Stimulated activated CD8-positive, alpha-beta memory T cell treated with anti-CD3 and anti-CD28 coated beads, Interleukin-15, amount 100 ng/mL, for 1 hour (primary cell): ENCODE measurements around the gene SLC25A23.

Experiments used
- DNase-seq: peaks from one replicate; pipeline ENCODE4 v3.0.0-alpha.2; 2020; ENCODE audit warnings: low read depth

SLC25A23 gene

DNA sequence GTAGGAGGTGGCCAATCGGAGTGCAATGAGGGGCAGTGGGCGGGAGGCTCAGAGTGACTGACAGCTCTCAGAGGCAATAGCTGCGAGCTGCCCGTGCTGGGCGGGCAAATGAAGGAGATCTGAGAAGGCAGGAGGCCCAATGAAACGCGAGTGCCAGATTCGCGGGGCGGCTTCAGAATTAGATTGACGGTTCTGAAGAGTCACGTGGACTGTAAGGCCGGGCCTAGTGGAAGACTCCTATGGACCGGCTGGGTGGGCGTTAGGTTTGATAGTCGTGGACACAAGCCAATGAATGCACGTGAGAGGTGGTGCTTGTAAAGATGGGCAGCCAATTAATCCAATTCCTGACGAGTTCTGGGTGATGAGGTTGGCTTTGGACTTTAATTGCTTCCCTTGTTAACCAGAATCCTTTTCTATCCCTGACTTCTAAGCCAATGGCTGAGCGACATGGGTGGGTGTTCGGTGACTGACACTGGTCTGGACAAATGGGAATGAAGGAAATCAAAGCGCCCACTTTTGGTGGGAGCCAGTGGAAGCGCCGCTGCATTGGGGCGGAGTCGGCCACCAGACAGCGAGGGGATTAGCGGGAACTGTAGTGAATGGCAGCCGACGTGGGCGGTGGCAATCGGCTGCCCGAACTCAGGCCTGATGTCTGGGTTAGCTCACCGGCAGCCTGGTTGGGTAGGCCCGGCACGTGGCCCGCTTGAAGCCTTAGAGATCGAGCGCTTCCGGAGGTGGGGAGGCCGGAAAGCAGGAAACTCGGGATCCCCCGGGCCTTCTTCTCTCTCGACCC lies 34.5 kb downstream of the SLC25A23 start:
- peak; percentile 98 for DNase-seq

DNA sequence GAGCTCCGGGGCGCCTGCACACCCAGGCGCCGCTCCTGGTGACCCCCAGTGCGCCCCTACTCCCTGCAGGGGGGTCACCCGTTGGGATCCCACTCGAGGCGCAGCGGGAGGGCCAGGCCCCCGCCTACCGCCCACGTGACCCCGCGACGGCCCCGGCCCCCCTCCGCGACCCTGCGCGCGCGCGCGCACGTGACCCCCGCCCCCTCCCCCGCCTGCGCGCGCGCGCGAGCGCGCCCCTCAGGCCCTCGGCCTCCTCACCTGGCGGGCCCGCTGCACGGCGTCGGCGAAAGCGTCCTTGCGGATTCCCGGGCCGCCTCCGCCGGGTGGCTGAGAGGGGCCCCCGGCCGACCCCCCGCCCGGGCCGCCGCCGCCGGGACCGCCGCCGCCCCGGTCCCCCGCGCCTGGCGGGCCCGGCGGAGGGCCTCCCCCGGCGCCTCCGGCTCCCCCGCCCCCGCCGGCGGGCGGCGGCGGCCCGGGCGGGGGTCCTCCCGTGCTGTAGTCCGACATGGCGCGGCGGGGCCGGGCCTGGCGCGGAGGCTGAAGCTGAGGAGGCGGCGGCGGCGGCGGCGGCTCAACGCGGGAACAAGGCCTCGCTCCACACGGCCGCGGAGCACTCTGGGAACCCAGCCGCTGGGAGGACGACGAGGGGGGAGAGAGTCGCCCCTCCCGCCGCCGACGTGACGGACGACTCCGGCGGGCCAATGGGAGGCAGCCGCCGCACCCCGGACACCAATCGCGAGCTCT lies 35.2 kb downstream of the SLC25A23 start, which contains the start of gene KHSRP:
Gene KHSRP, minus strand, starts transcription at position 617 of the 744 bp plus-strand sequence. Its CDS starts 110 bp downstream, at position 507.
- DNase-seq: no peak

DNA sequence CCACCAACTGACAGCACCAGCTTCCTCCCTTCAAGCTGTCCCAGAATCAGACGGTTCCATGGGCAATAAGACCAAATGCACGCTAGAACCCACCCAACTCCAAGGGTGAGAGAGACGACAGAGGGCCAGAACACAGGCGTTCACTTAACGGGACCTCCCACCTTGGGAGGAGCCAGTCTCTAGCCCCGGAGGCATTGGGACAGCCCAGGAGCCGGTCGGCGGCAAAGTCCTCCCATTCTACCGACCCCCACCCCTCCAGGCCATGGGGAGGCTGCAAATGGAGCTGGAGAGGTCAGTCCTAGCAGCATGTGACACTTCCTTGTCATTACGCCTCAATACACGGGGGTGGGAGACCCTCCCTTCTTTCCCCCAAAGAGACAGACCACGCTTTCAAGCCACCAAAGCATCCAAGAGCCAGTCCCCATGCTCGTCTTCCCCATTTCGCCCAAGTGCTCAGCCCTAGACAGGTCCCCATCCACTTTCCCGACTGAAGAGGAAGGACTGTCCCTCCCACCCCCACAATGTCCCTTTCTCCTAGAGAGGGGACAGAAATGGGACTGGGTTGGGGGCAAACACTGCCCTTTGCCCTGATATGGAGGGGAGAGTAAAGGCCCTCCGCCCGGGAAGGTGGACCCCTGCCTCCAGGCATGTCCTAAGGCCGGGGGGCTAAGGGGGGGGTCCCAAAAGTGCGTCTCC lies 35.9 kb downstream of the SLC25A23 start:
- no peak for DNase-seq

DNA sequence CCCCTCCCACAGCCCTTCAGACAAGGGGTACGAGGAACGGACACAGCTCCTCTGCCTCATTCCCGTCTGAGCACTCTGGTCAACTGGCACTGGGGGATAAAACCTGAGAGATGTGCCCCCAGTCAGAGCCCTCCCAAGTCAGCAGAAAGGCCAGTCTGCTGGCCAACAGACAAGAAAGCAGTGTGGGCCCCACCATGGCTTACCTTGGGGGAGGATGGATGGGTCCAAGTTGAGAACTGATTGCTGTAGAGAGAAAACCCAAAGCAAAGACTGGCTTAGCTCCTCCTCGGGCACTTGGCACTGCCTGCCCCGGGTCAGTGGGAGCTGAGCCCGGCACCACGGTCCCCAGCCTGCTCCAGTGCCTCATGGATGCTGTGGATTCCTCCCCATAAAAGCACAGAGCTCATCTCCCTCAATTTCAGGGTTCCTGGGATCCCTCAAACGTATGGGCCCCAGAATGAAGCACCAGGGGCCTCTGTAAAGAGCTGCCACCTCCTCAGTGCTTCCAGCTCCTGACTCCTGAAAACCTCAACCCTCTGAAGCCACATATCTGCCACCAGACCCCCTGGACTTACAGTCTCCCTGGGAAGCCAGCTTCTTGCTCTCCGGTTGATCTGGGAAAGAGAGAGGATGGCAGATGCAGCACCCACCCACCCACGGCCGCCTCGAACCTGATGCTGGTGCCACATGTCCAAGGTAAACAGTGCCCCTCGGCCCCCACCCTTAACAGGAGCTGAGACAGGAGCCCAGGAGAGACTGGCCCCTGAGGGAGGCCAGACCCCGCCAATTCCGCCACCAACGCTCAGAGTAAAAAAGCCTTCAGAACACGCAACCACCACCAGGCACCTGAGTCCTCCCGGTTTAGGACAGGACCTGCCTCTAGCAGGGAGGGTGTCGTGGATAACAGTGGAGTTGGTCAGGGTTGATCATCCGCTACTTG lies 38.2 kb downstream of the SLC25A23 start:
- no peak for DNase-seq

DNA sequence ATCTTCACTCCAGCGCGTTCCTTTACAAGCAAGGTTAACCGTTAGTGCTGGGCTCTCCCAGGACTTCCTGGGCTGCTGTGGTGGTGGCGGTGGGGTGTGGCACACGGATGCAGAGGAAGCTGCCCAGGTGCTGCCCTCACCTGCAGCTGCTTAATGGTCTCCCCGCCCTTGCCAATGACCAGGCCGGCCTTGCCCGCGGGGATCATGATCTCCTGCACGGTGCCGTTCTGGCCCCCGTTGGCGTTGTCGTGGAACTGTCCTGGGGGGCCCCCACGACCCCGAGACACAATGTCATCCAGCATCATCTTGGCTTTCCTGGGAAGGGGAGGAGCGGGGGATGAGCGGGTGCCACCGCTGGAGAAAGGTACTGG lies 41.0 kb downstream of the SLC25A23 start:
- DNase-seq: no peak

DNA sequence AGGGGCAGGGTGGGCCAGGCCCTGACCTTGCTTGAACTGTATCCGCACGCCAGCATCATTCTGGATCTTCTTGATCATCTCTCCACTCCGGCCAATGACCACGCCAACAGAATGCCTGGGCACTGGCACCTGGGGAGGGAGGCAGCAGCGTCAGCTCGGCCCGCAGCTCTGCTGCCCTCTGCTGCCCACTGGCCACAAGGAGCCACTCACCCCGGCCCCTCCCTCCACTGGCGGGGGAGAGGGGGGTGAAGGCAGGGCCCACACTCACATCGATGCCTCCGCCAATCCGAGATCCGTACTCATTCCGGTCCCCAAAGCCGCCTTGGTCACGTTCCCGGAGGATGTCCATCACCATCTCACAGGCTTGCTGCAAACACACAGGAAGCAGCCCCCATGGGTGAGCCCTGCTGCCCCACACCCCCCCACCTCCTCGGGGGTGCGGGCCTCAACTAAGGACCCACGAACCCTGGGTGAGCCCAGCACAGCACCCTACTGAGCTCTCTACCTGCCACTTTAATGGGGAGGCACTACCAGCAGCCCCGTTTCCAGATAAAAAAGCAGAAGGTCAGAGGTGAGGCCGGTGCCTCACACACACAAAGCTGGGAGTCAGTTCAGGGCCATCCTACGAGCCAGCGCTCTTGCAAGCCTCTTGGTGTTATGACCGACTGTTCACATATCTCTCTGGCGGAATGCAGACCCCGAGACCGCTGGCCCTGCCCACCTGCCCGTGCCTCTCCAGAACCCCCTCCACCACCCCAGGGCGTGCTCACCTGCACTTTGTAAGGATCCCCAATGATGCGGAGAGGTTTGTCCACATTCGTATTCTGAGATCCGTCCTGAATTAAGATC lies 41.7 kb downstream of the SLC25A23 start:
- DNase-seq: no peak

DNA sequence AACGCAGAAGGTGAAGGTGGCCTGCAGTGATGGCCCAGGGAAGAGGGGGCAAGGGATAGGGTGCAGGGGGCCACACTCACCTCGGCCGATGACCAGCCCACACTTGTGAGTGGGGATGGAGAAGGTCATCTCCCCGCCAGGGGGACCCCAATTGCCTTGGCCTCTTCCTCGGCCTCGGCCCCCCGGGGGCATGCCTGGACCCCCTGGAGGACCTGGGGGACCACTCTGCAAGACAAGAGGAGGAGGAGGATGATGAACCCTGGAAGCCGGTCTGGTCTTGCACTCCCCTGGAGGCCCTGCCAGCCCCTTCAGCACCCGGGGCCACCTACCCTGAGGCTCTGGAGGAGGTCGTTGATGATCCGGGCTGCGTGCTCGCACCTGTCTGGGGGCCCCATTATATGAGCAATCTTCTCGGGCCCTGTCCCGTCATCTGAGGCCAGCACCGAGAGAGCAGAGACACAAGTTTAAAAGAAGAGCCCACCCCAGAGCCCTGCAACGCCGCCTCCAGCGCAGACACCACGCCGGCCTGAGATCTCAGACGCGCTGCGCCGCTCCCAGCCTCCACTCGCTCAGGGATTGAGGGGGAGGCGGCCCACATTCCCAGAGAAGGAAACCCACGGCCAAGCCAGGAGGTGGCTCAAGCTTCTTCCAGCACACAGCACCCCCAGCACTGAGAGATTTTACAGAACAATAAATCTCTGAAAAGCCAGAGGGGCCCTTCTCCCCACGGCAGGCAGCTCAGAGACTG lies 42.8 kb downstream of the SLC25A23 start:
- no peak for DNase-seq

DNA sequence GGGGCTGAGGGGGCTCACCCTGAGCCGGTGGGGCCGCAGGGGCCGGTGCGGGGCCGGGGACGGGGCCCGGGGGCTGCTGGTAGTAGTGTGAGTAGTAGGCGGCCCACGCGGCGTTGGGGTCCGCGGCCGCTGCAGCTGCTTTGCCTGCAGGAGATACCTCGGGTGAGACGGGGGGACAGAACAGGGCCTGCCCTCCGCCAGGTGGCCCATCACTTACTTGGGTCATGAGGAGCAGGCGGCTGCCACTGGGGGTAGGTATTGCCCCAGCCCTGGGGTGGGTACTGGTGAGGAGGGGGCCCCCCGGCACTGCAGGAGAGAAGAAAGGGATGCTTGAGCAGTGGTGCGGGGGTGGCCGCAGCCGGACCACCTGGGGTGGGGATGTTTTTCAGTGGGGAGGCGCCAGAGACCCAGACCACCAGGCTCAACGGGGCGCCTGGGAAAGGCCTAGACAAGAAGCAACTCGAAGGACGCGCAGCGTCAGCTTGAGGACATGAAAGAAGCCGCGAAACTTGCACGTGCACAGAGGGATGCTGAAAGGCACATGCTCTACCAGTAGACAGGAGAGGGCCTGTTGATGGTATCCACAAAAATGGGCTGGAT lies 43.9 kb downstream of the SLC25A23 start:
- no peak for DNase-seq

DNA sequence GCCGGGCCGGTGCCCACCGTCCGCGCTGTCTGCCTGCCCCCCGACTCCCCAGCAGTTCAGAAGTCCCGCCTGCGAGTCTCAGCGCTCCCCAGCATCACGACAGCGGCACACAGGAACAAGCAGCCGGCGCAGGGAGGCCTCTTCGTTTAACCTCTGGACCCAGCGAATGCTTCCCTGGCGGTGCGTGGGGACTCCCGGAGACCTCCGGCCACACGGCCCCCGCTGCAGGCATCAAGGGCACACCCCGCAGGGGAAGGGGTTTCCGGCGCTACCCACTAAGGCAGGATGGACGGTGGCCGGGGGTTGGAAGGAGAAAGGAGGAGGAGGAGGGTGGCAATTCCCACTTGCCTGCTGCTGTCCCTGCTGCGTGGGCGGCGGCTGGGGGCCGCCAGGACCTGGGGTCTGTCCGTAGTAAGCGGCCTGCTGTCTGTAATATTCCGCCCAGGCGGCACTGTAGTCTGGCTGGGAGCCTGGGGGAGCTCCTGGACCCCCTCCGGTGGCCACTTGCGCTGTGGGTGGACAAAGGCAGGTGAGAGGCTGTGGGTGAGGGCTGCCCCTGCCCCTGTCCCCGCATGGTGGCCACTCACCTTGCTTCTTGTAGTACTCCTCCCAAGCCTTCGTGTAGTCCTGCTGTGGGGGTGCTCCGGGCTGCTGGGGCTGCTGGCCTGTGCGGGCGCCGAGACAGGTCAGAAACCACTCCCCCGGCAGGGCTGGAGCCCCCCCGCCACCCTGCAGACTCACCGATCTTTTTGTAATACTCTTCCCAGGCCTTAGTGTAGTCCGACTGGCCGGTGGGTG lies 44.6 kb downstream of the SLC25A23 start:
- DNase-seq: no peak

DNA sequence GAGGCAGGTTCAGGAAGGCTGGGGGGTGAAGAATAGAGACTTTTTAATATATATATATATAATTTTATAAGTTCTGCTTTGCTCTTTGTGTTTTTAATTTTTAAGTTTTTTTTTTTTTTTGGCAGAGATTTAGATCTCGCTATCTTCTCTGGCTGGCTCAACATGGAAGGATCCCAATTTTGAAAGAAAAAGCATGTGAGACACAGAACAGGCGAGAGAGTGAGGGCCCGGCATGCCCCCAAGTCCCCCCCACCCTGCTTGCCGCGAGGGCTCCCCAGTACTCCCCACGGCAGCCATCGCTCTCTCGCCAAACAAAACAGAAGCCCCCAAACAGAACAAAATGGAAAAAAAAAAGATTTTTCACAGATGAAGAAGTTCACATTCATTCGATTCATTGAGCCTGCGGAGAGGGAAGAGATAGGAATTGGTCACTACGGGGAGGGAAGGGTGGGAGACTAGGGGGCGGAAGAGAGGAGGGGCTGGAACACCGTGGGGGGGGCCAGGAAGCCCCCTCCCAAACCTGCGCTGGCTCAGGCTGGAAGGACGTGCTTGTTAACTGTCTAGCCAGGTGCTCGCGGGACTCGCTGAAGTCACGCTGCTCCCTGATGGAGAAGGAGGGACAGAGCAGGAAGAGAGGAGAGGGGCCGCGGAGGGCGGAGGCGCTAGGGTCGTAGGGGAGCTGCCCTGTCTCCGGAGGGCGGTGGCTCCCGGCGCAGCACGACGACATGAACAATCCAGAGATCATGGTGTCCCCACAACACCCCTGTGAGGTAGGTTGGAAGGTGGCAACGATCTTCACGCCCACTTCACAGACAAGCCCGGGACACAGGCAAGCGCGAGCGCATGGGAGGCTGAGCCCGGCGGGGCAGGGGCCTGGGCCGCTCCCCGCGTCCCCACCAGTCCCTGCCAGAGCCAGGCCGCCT lies 45.6 kb downstream of the SLC25A23 start:
- no peak for DNase-seq

DNA sequence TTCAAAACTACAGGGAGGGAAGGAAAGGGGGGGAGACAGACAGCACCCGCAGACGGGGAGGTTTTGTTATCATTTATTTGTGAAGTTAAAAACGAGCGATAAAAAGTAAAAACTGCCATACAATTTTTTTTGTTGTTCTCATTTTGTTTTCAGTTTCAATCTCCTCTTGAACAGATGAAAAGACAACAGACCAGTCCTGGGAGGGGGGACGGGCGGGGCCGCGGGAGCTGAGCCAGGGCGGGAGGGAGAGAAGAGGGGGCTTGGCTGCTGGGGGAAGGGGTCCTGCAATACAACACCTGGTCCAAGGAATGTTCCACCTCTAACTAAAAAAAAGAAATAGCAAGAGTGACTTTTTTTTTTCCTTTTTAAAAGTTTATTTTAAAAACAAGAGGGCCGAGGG lies 46.3 kb downstream of the SLC25A23 start:
- DNase-seq: no peak

DNA sequence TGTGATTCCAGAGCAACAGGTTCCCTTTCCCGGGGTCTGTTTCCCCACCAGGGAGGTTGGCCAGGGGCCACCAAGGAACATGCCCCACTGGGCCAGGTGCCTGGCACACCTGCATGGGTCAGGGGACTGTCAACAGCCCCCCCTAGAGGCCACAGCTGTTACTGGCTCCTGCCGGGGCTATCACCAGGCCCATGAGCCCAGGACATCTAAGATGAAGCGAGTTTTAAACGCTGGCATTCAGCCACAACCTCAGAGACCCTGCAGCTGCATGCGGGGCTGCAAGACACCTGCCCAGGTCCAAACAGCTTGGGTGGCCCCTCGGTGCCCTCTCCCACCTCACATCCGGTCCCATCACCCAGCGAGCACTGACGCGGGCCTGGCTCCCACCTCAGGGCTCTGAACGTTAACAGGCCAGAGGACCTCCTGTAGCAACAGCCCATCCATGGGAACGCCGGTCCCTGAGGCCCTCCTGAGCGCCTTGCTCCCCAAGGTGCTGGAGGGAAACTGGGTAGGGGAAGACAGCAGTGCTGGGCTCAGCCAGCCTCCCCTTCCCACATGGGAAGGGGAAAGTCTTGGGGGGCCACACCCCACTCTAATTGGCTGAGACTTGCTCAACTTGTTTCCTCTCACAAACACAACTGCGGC lies 47.0 kb downstream of the SLC25A23 start:
- peak; percentile 34 for DNase-seq

DNA sequence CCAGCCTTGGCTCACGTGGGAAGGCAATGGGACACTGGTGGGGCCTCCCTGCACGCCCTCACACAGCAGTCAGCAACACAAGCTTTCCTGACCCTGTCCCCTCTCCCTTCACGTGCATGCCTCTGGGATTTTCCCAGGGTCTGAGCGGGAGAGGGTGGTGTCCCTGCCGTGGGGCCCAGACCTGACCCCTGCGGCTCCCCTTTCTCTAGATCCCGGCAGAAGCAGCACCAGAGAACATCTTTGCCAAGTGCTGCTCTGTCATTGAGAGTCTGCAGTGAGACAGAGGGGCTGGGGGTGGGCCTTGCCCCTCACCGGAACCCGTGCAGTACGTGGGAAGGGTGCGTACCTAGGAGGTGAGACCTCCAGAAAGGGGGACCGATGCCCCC lies 47.5 kb downstream of the SLC25A23 start:
- DNase-seq: no peak

DNA sequence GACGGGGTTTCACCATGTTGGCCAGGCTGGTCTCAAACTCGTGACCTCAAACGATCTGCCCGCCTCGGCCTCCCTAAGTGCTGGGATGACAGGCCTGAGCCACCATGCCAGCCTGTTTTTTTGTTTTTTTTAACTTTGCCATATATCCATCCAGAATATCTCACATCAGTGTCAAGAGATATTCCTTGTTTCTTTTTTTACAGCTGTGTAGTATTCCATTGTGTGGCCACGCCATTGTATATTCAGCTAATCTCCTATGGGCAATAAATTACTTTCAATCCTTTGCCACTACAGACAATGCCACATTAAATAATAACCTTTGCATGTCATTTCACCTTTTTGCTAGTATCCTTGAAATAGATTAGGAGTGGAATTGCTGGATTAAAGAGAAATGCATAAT lies 50.2 kb downstream of the SLC25A23 start:
- DNase-seq: no peak

DNA sequence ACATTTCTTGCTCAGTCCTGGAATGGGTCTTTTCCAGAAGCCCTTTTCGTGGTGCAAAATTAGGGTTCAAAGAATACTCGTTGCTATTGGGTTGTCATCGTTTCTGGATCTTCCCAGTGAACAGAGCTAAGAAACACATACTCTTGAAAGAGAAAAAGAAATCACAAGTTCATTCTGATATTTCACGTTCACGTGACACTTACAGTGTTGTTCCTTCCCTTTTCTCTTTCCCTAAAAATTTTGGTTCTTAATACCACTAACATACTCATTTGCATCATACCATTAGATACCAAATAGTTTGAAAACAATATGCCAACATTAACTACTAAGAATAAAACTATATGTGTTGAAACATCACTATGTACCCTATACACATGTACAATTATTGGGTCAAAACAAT lies 53.2 kb downstream of the SLC25A23 start:
- DNase-seq: no peak

DNA sequence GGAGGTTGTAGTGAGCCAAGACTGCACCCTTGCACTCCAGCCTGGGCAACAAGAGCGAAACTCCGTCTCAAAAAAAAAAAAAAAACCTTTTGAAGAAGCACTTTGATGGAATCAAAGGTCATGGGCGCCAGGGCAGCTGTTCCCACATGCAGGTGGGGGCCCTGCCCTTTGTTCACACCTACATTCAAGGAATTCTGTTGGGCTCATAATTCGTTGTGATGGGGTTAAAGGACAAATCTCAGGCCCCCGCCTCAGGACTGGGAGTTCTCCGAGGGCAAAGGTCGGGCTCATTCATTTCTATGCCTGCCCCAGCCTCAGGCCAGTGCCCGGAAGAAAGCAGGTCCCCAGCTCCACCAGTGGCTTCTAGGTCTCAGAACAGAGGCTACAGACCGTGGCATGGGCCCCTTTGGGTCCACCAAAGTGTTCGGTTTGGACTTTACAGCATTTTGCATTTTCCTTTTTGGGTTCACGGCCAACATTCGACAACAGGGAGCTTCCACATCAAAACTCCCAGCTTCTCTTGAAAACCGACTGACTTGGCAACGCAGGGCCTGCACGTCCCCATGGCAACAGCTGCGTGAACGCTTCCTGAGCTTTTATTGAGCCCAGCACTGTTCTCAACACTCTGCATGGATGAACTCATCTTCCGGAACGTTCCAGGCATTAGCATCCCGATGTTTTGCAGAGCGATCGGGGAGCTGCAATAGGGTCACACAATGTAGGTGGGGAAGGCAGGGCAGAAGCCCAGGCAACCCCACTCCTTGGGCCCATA lies 56.6 kb downstream of the SLC25A23 start:
- DNase-seq: no peak
